Nephron (organoid): ENCODE results near the gene NCOA3.
"Not testable (repeated sequence)": the region's sequence is repeated elsewhere in the genome, so short reads cannot be mapped to it uniquely, and the experiment has no call there.

Experiments used
- H3K27ac Mint-ChIP-seq, 3 experiments: 2 replicates each; pipeline ENCODE4 v1.8.0; 2020; ENCODE audit warnings: mixed read lengths in 3 of 3, mild to moderate bottlenecking in 2 of 3, moderate library complexity in 1 of 3
- H3K27me3 Mint-ChIP-seq: 2 replicates; pipeline ENCODE4 v1.8.0; 2021; ENCODE audit warnings: low read depth, mild to moderate bottlenecking, moderate library complexity, mixed read lengths
- H3K36me3 Mint-ChIP-seq: 2 replicates; pipeline ENCODE4 v1.8.0; 2020; ENCODE audit warnings: low read depth, mixed read lengths
- H3K4me1 Mint-ChIP-seq: 2 replicates; pipeline ENCODE4 v1.8.0; 2020; ENCODE audit warnings: mixed read lengths
- H3K4me3 Mint-ChIP-seq, 3 experiments: 2 replicates each; pipeline ENCODE4 v1.8.0; 2020; ENCODE audit warnings: mild to moderate bottlenecking in 3 of 3, mixed read lengths in 3 of 3, moderate library complexity in 2 of 3
- H3K9me3 Mint-ChIP-seq: 2 replicates; pipeline ENCODE4 v1.8.0; 2020; ENCODE audit warnings: mixed read lengths
- TF ChIP-seq, protein P1 (sequence below), 3 experiments: fragments of 200-600 bp; sonication (generic); IDR thresholded peaks; one replicate each; pipeline ENCODE4 v1.5.0; 2021; ENCODE audit warnings: antibody characterized with exemption in 3 of 3; ENCODE audit not compliant: unreplicated experiment in 3 of 3

NCOA3 gene

DNA sequence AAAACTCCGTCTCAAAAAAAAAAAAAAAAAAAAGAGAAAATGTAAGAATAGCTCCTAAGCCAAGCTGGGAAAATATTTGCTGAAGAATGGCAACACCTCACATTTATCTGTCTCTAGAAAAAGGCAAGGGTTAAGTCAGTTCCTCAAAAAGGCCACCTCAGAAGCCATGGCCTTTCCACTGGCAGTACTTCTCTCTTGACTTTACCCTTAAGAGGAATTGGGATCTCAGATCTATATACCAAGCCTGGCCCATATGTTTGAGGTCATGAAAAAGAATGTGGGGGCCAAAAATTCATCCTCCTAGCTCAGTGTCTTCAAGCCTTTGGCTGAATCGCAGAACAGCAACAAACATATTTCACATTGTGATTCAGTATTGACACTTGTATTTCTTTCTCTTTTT, 10.9 kb upstream of the NCOA3 start:
- Mint-ChIP-seq H3K4me1 (peaks cover 22% of the 10 kb centered on the region), H3K27ac (no peak overlapping the region), H3K9me3 (no peaks in the 10 kb centered on the region), H3K27me3 (peaks cover 7% of the 10 kb centered on the region), H3K36me3 (no peaks in the 10 kb centered on the region), H3K4me3 (no peak overlapping the region)
- TF ChIP-seq, protein P1, sequence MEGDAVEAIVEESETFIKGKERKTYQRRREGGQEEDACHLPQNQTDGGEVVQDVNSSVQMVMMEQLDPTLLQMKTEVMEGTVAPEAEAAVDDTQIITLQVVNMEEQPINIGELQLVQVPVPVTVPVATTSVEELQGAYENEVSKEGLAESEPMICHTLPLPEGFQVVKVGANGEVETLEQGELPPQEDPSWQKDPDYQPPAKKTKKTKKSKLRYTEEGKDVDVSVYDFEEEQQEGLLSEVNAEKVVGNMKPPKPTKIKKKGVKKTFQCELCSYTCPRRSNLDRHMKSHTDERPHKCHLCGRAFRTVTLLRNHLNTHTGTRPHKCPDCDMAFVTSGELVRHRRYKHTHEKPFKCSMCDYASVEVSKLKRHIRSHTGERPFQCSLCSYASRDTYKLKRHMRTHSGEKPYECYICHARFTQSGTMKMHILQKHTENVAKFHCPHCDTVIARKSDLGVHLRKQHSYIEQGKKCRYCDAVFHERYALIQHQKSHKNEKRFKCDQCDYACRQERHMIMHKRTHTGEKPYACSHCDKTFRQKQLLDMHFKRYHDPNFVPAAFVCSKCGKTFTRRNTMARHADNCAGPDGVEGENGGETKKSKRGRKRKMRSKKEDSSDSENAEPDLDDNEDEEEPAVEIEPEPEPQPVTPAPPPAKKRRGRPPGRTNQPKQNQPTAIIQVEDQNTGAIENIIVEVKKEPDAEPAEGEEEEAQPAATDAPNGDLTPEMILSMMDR (IDR thresholded peaks at IDR 0.05; ENCODE audit: unreplicated experiment in 3 of 3) = no peak

DNA sequence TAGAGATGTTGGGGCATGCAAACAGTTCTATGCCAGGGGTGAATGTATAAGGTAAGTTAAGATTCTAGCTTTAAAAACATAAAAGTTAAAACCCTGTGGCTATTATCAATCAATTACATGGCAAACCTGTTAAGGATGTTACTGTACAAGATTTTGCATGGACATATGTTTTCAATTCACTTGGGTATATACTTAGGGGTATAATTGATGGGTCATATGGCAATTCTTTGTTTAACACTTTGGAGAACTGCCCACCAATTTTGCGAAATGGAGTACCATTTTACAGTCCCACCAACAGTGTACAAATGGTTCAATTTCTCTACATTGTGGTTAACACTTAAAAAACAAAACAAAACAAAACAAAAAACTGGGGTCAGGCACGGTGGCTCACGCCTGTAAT, 9.4 kb upstream of the NCOA3 start:
- Mint-ChIP-seq H3K9me3 (no peaks in the 10 kb centered on the region), H3K4me1 (peaks cover 18% of the 10 kb centered on the region), H3K27me3 (peaks cover 7% of the 10 kb centered on the region), H3K36me3 (no peaks in the 10 kb centered on the region), H3K4me3 (no peak overlapping the region), H3K27ac (no peak overlapping the region)
- TF ChIP-seq, protein P1 (IDR thresholded peaks at IDR 0.05; ENCODE audit: unreplicated experiment in 3 of 3) = no peak

DNA sequence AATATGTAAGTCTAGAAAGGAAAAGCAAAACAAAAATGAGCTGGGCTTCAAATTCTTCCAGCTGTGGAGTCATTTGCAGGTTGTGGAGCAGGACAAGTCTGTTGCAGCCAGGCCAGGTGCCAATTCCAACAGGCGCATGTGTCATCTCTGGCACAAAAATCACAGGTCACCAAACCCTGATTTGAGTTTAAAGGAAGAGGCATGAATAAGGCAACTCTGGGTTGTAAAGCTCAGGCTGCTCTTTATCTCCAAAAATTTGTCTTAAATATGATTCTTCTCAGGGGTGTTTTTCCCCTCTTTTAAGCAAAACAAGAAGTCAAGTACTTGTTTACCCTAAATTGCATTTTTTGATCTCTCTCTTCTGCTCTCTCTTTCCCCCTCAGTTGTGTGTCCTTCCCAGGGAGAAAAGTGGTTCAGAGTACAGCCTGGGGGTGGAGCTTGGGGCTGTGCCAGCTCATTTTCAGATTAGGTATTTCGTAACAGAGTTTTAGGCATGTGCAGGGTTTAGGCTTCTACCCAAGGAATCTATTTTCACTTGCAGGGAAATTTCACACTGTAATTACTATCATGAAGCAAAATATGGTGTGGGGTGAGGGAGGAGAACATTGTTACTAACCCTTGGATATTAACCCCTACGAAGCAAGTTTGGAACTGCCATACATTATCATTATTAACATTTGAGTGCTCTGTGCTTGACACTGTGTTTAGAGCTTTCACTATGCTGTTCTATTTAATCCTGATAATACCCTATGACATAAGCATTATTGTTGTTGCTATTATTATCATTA, 8.3 kb upstream of the NCOA3 start:
- TF ChIP-seq, protein P1 (IDR thresholded peaks at IDR 0.05; ENCODE audit: unreplicated experiment in 3 of 3) = no peak
- H3K4me3 Mint-ChIP-seq = peak overlapping the region in 2 of 3 experiments; percentile 17 to 18
- peaks cover 11% of the 10 kb centered on the region for H3K27me3 Mint-ChIP-seq
- no peaks in the 10 kb centered on the region for H3K36me3 Mint-ChIP-seq
- H3K9me3 Mint-ChIP-seq = no peaks in the 10 kb centered on the region
- peak overlapping the region; percentile 24 to 85 (median 80) for H3K27ac Mint-ChIP-seq
- H3K4me1 Mint-ChIP-seq = peaks cover 14% of the 10 kb centered on the region

DNA sequence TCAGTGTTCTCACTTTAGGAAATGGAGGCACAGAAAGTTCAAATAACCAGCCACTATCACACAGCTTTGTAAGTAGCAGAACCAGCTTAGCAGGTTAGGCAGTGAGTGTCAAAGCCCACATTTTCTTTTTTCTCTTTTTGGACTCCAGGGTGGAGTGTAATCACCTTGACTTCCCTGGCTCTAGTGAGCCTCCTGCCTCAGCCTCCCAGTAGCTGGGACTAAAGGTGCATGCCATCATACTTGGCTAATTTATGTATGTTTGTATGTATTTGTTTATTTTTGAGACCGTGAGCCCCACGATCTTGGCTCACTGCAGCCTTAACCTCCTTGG, 7.8 kb upstream of the NCOA3 start:
- peaks cover 11% of the 10 kb centered on the region for H3K27me3 Mint-ChIP-seq
- TF ChIP-seq, protein P1 (IDR thresholded peaks at IDR 0.05; ENCODE audit: unreplicated experiment in 3 of 3) = no peak
- no peaks in the 10 kb centered on the region for H3K36me3 Mint-ChIP-seq
- H3K4me1 Mint-ChIP-seq = peaks cover 14% of the 10 kb centered on the region
- H3K27ac Mint-ChIP-seq = peak overlapping the region in 1 of 3 experiments; percentile 85
- H3K4me3 Mint-ChIP-seq = no peak overlapping the region
- no peaks in the 10 kb centered on the region for H3K9me3 Mint-ChIP-seq

DNA sequence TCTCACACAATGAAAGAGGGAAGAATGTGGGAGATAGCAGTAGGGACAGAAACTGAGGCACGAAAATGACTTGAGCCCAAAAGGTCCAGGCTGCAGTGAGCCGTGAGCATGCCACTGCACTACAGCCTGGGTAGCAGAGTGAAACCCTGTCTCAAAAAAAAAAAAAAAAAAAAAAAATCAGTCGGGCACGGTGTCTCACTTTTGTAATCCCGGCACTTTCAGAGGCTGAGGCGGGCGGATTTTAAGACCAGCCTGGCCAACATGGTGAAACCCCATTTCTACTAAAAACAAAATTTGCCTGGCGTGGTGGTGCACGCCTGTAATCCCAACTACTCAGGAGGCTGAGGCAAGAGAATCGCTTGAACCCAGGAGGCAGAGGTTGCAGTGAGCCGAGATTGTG, 7.1 kb upstream of the NCOA3 start:
- H3K4me3 Mint-ChIP-seq, H3K9me3 Mint-ChIP-seq, H3K36me3 Mint-ChIP-seq, H3K27ac Mint-ChIP-seq, H3K27me3 Mint-ChIP-seq: not testable (repeated sequence)
- H3K4me1 Mint-ChIP-seq = peaks cover 14% of the 10 kb centered on the region

DNA sequence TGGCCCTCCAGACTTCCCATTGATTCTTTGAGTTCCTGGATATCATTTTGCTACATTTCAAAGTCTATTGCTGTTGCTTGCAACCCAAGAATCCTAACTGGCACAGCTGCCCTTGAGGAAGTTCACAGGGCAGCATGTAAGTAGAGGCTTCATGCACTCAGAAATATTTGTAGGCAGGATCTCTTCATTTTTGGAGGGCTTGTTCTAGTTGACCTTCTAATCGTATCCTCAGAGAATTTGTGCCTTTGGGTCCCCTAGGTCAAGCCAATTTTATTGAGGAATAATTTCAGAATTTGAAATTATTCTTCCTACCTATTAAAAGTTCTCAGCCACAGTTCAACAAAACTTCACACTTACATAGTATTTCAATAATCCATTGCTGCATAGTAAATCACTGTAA, 5.6 kb upstream of the NCOA3 start:
- peaks cover 8% of the 10 kb centered on the region for H3K27me3 Mint-ChIP-seq
- H3K9me3 Mint-ChIP-seq = no peaks in the 10 kb centered on the region
- H3K36me3 Mint-ChIP-seq = no peaks in the 10 kb centered on the region
- TF ChIP-seq, protein P1 (IDR thresholded peaks at IDR 0.05; ENCODE audit: unreplicated experiment in 3 of 3) = no peak
- H3K27ac Mint-ChIP-seq = no peak overlapping the region
- H3K4me1 Mint-ChIP-seq = peaks cover 23% of the 10 kb centered on the region
- no peak overlapping the region for H3K4me3 Mint-ChIP-seq
